ENCODE data around the gene CROCC2.

Gene CROCC2

DNA sequence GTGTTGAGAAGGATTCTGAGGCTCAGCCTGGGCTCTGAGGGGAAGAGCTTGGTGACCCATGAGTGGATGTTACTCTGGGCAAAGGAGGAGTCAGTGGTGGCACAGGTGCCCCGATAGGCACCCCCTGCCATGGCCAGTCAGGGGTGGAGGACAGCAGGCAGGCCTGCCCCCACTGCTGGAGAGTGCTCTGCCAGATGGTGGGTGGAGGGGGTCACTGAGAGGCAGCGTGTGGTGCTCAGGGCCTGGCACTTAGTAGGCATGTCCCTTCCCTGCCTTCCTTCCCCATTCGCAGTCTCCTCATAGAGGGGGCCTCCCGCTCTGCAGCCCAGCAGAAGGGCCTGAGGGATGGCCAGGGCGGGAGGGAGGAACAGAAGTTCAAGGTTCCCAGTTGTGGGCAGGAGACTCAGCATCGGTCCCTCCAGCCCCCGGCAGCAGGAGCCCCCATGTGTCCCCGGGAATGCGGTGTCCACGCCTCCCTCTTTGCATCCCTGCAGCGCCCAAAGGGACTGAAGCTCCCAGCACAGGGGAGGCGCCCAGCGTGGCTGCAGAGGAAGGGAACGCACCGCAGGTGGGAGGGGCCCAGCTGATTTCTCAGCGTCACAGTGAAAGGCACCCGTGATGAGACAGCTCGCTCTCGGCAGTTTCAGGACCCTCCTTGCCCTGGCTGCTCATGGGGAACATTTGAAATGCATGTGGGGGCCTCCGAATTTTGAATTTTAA is 86.6 kb downstream of the CROCC2 start:
- DNase-seq, result peak in 1 of 2 donors; percentile 25

DNA sequence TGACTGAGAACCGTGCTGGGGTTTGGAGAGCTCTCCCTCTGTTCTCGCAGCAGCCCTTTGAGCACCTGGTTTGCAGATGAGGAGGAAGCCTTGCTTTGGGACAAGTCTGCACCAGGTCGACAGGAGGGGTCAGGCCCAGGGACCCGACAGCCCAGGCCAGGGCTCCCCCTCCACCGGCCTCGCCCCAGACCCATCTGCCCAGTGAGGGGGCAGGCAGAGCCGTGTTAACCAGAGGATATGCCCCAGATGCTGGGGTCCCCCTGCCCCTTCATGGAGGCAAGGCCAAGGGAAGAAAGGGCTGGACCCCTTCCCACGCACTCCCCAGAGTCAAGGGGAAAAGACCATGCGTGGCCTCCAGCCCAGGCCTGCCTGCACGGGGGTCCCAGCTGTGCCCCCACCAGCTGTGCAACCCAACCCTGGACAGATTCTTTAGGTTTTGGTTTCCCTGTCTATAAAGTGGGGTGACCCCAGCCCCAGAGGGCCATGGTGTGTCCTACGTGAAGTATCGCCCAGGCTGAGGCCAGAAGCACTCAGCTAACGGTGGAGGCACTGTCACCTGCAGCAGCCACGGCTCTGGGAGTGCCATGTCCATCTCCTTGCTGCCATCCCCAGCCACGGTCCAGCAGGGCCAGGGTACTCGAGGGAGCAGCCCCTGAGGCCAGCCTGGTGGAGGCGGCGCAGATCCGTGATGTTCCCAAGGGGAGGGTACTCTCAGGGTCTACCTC is 87.5 kb downstream of the CROCC2 start:
- no peak for DNase-seq

DNA sequence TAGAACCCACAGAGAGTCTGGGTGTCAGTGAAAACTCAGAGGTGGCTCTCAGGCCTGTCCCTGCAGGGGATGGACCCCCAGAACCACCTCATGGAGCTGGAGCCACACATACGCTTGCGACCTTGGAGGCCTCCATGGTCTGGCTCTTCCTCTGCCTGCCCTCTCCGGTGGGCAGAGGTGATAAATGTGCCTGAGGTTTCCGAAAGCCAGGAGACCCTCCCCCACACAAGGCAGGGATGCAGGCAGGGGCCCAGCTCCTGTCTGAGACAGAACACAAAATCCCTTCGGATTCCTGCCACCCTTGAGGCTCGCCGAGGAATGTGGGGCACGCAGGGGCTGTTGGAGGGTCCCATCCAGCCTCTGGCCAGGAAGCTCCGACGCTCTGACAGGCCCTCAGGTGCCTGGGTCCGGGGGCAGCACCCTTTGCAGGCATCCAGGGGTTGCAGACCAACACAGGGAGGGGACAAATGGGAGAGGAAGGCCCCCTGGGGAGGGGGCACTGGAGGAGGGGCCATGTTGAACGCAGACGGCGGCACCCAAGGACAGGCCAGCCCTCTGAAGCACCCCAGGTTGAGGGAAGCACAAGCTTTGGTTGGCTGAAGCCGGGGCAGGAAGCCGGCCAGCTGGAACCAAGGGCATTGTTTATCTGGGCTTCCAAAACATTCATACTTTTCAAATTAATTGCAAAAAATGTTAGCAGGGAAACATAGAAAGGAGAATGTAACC is 88.2 kb downstream of the CROCC2 start:
- no peak for DNase-seq

- no peak for DNase-seq
Observed at GRCh38 chr2:240995041-240996021, 89.2 kb downstream of the CROCC2 start.

DNA sequence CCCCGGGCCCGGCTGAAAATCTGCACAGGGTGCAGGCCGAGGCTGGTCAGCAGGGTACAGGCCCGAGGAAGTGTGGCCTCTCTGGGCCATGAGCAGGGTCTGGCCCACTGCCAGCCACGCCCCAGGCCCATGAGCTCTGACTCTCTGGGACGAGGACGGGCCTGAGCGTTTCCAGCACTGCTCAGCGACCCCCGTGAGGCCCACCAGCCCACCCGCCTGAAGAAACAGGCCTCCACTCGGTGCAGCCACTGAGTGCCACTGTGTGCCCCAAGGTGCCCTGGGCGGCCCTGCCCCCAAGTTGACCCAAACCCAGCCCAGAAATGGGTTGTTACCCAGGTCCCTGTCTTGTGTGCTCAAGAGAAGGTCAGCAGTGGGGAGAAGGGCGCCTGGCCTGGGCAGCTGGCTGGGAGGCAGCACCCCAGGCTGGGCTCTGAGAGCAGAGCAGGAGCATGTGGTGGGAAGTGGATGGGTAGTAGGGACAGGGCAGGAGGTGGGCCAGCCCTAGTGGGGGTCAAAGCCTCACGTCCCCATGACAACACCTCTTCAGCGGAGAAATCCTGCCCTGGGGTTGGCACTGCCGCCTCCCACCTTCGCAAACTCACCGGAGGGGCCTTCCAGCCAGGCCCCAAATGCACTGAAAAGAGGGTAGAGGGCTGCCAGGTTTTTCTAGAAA is 90.2 kb downstream of the CROCC2 start:
- DNase-seq, result no peak

DNA sequence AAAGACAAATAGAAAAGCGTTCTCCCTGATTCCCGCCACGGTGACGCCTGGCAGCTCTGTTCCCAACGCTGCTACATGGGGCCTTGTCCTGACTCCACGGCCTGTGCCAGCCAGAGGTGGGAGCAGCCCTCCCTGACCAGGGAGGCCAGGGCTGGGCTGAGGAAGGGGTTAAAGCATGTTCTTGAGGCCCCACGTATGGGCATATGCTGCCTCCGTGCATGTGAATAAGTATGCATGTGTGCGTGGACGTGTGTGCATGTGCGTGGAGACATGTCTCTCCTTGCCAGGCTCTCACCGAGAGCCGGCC is 90.7 kb downstream of the CROCC2 start:
- DNase-seq, result no peak

DNA sequence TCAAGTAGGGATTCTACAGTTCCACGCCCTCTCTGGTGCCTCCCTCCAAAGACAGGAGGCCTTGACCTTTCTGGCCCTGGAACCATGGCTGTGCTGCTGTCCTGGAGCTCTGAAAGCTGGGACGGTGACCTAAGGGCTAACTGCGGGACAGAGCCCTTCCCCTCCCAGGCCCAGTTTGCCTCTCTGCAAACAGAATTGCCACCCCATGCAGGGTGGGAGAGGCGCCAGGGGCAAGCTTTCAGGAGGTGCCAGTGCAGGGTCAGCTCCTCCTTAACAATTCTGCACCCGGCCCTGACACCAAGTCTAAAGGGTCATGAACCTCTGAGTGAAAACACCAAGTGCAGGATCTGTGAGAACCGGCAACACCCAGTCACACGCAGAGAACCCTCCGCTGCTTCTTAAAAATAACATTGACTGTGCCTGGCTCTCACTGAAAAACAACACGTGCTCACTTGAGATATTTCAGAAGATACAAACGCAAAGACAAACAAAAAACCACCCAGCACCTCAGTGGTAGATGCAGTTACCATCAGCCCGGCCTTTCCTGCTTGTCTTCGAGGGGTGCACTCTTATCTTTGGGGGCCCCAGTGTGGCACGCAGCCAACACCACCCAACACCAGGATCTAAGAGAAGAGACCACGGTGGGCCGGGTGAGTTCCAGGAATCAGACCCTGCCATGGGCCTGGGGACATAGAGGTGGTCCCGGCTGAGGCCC is 91.2 kb downstream of the CROCC2 start:
- no peak for DNase-seq

DNA sequence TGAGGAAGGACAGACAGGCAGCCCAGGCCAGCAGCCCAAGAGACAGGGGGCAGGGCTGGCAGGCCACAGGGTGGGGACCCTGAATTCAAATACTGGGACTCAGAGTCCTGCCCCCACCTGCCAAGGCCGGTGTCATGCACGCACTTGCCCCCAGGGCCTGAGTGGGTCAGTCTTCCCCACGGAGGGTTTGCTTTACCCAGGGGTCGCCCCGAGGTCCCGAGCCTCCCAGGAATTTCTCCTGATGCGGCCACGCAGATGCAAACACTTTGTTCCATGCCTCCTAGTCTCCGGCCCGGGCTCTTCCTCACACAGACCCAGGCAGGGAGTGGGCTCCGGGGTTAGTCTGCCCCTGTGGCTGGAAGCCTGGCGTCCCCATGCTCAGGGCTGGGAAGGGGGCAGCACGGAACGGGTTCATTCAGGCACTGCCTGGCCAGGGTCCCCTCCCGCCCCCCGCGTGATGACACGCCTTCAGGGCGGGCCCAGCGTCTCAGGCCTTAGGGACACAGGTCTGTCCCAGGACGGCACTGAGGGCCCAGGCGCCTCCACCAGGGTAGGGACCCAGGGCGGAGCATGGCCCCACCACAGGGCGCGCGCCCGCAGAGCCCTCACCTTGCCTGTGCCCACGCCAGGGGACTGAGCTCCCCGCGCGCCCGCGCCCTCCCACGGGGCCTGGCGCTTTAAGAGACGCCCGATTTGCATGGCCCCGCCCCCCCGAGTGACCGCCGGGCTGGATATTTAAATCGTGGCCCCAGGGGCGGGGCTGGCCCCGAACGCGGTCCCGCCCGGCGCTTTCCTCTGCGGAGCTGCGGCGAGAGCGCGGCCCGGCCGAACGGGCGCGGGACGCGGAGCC is 91.9 kb downstream of the CROCC2 start, which contains the start of gene SNED1:
TSS of gene SNED1 (plus strand) at position 763 of the 850 bp plus-strand sequence. CDS start 220 bp downstream, outside the sequence.
- peak; percentile 67 to 85 for DNase-seq

DNA sequence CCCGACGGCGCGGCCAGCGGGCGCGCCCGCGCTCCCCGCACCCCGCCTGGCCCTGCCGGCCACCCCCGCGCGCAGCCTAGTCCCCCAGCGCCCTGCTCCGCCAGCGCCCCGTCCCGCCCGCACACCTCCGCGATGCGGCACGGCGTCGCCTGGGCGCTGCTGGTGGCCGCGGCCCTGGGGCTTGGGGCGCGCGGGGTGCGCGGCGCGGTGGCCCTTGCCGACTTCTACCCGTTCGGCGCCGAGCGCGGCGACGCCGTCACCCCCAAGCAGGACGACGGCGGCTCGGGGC is 92.5 kb downstream of the CROCC2 start:
- DNase-seq, result no peak

DNA sequence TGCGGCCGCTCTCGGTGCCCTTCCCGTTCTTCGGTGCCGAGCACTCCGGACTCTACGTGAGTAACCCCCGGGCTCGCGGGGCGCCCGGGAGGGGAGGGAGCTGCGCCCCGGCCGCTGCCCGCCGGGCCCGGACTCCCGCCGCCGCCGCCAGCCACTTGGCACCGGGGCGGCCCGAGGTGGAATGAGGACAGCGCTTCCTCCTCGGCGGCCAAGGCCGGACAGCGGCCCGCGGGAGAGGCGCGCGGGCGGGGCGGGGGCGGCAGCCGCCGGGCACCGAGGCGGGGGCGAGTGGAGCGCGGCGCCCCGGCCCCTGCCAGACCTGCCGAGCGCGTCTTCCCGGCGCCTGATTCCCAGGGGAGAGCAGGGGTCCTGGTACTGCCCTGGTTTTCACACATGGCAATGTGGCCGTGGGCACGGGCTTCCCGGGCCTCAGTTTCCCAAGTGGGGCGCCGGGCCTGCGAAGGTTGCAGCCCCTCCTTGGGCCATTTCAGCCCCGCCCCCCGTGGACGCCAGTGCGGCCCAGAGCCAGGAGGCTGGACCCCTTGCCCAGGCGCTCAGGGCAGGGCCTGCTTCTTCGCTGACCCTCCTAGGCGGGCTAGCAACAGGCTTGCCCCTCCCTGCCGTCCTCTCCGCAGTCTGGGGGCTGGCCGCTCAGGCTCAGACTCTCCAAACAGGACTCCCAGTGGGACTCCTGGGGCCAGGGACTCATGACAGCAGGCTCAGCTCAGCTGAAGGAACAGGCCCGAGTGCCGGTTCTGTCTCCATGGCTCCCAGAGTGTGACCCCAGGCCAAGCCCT is 93.1 kb downstream of the CROCC2 start:
- peak in 1 of 2 donors; percentile 14 for DNase-seq

DNA sequence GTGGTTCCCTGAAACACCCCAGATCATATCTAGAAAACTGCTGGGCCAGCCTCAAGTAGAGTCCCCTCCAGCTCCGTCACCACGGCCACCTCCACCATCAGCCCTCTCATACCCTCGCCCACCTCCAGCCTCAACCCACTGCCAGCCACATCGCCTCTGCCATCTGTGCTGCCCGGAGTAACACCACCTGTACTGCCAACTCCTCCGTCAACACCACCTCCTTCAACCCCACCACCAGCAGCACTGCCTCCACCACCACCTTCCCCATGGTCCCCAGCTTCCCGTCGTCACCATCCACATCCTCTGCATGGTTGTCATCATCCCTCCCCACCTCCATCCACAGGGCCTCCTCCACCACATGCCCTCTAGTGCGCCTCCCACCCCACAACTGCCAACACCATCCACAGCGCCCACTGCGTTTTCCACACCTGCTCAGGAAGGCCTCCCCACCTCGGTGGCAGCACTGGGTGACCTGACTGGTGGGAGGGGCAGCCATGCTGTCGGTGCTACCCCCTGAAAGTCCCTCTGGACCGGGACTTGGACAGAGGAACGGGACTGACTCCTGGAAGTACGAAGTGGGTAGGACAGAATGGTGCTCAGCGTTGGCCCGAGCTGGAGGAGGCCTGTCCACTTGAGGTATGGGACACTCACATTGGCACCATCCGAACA is 93.9 kb downstream of the CROCC2 start:
- DNase-seq, result no peak

DNA sequence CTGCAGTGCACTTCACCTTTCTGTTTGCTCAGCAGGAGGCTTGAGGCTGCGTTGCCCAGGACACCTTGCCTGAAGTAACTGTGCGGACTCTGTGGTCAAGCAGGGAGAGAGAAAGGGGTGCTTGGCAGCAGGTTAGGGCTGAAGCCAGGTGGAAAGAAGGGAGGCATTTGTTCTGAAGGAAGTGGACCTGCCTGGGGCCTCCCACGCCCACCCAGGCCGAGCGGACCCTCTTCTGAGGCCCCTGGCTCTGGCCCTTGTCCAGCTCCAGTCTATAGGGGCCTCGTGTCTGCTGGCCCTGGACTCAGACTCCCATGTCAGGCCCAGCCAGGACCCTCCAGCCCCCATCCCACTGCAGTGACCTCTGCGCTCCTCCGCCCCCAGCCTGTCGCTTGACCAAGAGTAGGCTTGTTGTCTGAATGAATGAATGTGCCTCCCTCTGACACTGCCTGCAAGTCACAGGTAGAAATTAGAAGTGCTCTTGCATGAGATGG is 94.7 kb downstream of the CROCC2 start:
- DNase-seq, result no peak

GRCh38 chr2:241001413-241002274 is 95.5 kb downstream of the CROCC2 start:
- no peak for DNase-seq

GRCh38 chr2:241002275-241003046 is 96.3 kb downstream of the CROCC2 start:
- DNase-seq, result no peak

- DNase-seq, result no peak
Observed at GRCh38 chr2:241003047-241003360, 96.9 kb downstream of the CROCC2 start.

DNA sequence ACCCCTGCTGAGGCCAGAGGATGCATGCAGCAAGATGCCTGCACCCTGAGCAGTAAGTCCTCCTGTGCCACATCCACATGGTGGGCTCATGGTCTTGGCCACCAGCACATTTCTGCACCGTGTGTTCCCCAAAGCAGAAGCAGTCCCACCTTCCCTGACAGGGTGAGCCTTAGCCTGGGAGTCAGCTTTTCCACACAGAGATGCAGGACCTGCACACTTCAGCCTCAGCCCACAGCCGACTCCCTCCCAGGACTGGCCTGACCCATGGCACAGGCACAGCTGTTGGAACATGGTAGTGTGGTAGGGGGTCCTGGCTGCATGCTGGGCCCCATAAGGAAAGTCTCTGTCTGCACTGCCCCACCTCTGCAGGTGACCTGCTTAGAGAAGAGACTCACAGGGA is 97.2 kb downstream of the CROCC2 start:
- DNase-seq, result no peak

GRCh38 chr2:241003830-241004564 is 97.9 kb downstream of the CROCC2 start:
- no peak for DNase-seq

Data from inflammatory macrophage treated with lipopolysaccharide for 1 hour (primary cell).